ENCODE data around the gene FADS6. TPM values are rescaled to one million over a fixed set of nuclear protein-coding genes. Genes with fewer than 3 reads are reported as not detected.
"Not testable (repeated sequence)": the region's sequence is repeated elsewhere in the genome, so short reads cannot be mapped to it uniquely, and the experiment has no call there.

The FADS6 gene
- total RNA-seq, 2 experiments from 2014 or later, result not detected

- H3K4me1 Mint-ChIP-seq (ENCODE audit: low read depth), result peaks cover 24% of the 10 kb centered on the region
- no peak for TF ChIP-seq CTCF (IDR thresholded peaks at IDR 0.05)
- H3K36me3 Mint-ChIP-seq (ENCODE audit: low read depth), result peaks cover 5% of the 10 kb centered on the region
- no peak for ATAC-seq (ENCODE audit: poor library complexity)
- DNase-seq, result no peak
- Histone ChIP-seq H3K9me3 (ENCODE audit: control insufficient read depth in 1 of 2, insufficient read depth in 1 of 2, low read length in 2 of 2) (no peaks in the 10 kb centered on the region), H3K36me3 (ENCODE audit: insufficient read depth, low read length) (peaks cover 3% of the 10 kb centered on the region), H3K4me3 (ENCODE audit: low read length) (no peak overlapping the region), H3K4me1 (ENCODE audit: insufficient read depth, low read length) (peaks cover 25% of the 10 kb centered on the region), H3K27me3 (ENCODE audit: control insufficient read depth in 1 of 2, insufficient read depth in 2 of 2, low read length in 2 of 2) (no peaks in the 10 kb centered on the region), H3K27ac (ENCODE audit: low read depth in 1 of 2, low read length in 2 of 2) (no peak overlapping the region)
- no peak overlapping the region for H3K27ac Mint-ChIP-seq
- H3K9me3 Mint-ChIP-seq, result no peaks in the 10 kb centered on the region
- no peak overlapping the region for H3K4me3 Mint-ChIP-seq
- intact Hi-C loops (cut with DNase I, micrococcal nuclease), result loop anchor here in 1 of 2 experiments (5.0 kb wide), 2 partner anchors 93 to 392 kb away; partner anchors contain the start of genes GGA3, MRPS7 and NAT9
- H3K27me3 Mint-ChIP-seq, result no peaks in the 10 kb centered on the region
- ChIA-PET POLR2A (no interaction called here), CTCF (interaction anchor here (1.1 kb wide), 1 partner anchor 11 kb away, joined by 3 read pairs; the partner anchor contains the start of gene GRIN2C)
Observed at GRCh38 chr17:74870512-74870911, 22.9 kb downstream of the FADS6 start.

- H3K27me3 ChIP-seq (ENCODE audit: control insufficient read depth in 1 of 2, insufficient read depth in 2 of 2, low read length in 2 of 2); H3K9me3 ChIP-seq (ENCODE audit: control insufficient read depth in 1 of 2, insufficient read depth in 1 of 2, low read length in 2 of 2); DNase-seq; H3K4me3 ChIP-seq (ENCODE audit: low read length); ATAC-seq (ENCODE audit: poor library complexity); POLR2A ChIA-PET; H3K27ac Mint-ChIP-seq; H3K36me3 ChIP-seq (ENCODE audit: insufficient read depth, low read length); H3K27ac ChIP-seq (ENCODE audit: low read depth in 1 of 2, low read length in 2 of 2); H3K36me3 Mint-ChIP-seq (ENCODE audit: low read depth); H3K9me3 Mint-ChIP-seq; H3K4me3 Mint-ChIP-seq; H3K27me3 Mint-ChIP-seq: not testable (repeated sequence)
- H3K4me1 ChIP-seq (ENCODE audit: insufficient read depth, low read length), result peaks cover 26% of the 10 kb centered on the region
- intact Hi-C loops (cut with DNase I, micrococcal nuclease), result loop anchor here in 1 of 2 experiments (5.0 kb wide), 2 partner anchors 93 to 392 kb away; partner anchors contain the start of genes GGA3, MRPS7 and NAT9
- CTCF ChIA-PET, result interaction anchor here (1.1 kb wide), 1 partner anchor 10 kb away, joined by 3 read pairs; the partner anchor contains the start of gene GRIN2C
- H3K4me1 Mint-ChIP-seq (ENCODE audit: low read depth), result peaks cover 26% of the 10 kb centered on the region
Observed at GRCh38 chr17:74870028-74870427, 23.4 kb downstream of the FADS6 start.

- Histone ChIP-seq H3K9me3 (ENCODE audit: control insufficient read depth in 1 of 2, insufficient read depth in 1 of 2, low read length in 2 of 2) (no peaks in the 10 kb centered on the region), H3K27ac (ENCODE audit: low read depth in 1 of 2, low read length in 2 of 2) (no peak overlapping the region), H3K4me3 (ENCODE audit: low read length) (no peak overlapping the region), H3K36me3 (ENCODE audit: insufficient read depth, low read length) (peaks cover 3% of the 10 kb centered on the region), H3K27me3 (ENCODE audit: control insufficient read depth in 1 of 2, insufficient read depth in 2 of 2, low read length in 2 of 2) (no peaks in the 10 kb centered on the region), H3K4me1 (ENCODE audit: insufficient read depth, low read length) (peaks cover 25% of the 10 kb centered on the region)
- peaks cover 5% of the 10 kb centered on the region for H3K36me3 Mint-ChIP-seq (ENCODE audit: low read depth)
- no peaks in the 10 kb centered on the region for H3K27me3 Mint-ChIP-seq
- ATAC-seq (ENCODE audit: poor library complexity), result no peak
- no peak overlapping the region for H3K4me3 Mint-ChIP-seq
- no peaks in the 10 kb centered on the region for H3K9me3 Mint-ChIP-seq
- ChIA-PET CTCF (interaction anchor here (0.7 kb wide), 1 partner anchor 9 kb away, joined by 3 read pairs; the partner anchor contains the start of gene GRIN2C), POLR2A (no interaction called here)
- no peak overlapping the region for H3K27ac Mint-ChIP-seq
- H3K4me1 Mint-ChIP-seq (ENCODE audit: low read depth), result peaks cover 28% of the 10 kb centered on the region
- DNase-seq, result no peak
- intact Hi-C loops (cut with DNase I, micrococcal nuclease), result no loop called here
- no peak for TF ChIP-seq CTCF (IDR thresholded peaks at IDR 0.05)
Observed at GRCh38 chr17:74868908-74869255, 24.6 kb downstream of the FADS6 start.
